HCT116 (cell line): Measurements from ENCODE around the gene IGFBP2. TPM values are rescaled to one million over a fixed set of nuclear protein-coding genes. Genes with fewer than 3 reads are reported as not detected.

ENCODE experiments used
- ATAC-seq: fragments of 200-7000 bp; cut with Tn5 transposase; 2 replicates; pipeline ENCODE4 v1.9.1; 2020; ENCODE audit warnings: mild to moderate bottlenecking, moderate library complexity
- BruUV-seq: library from RNA; stranded (reverse); fragments of 400-500 nt; replicated peaks from 2 replicates; lab custom pipeline; 2021; lab: Mats Ljungman, UMichigan
- CTCF ChIA-PET: fragments of 300-600 bp; sonication (Branson Sonifier 250); formaldehyde crosslinking; loops from one replicate; lab custom pipeline; 2021; ENCODE audit warnings: antibody characterized with exemption; lab: Charles Lee
- POLR2A ChIA-PET: fragments of 300-600, 350-600 bp; sonication (Branson Sonifier 250); formaldehyde crosslinking; loops from one replicate; lab custom pipeline; 2021; ENCODE audit warnings: antibody characterized with exemption; lab: Charles Lee
- RAD21 ChIA-PET, 2 experiments: fragments of 300-600 bp; sonication (Branson Sonifier 250); formaldehyde crosslinking; loops; one replicate each; lab custom pipeline; 2023; ENCODE audit warnings: low total read pairs in 2 of 2; ENCODE audit not compliant: uncharacterized antibody in 2 of 2, unreplicated experiment in 2 of 2, low non-redundant PET in 1 of 2; lab: Charles Lee
- DNase-seq: peaks from one replicate; pipeline ENCODE4 v3.0.0-alpha.2; 2010; ENCODE audit warnings: low read depth, low spot score
- H2AFZ ChIP-seq: fragments of 200-600 bp; shearing (Covaris generic), sonication (generic); 2 replicates; pipeline ENCODE4 v1.6.1; 2017; ENCODE audit warnings: low read depth, mixed run types, mixed read lengths, antibody characterized with exemption, low read length; ENCODE audit not compliant: poor library complexity, severe bottlenecking
- H3K27ac ChIP-seq: 2 replicates; pipeline ENCODE4 v1.5.1; 2012; ENCODE audit warnings: low read depth, low read length
- H3K27me3 ChIP-seq: fragments of 200-600 bp; sonication (generic); 2 replicates; pipeline ENCODE4 v1.6.1; 2016; ENCODE audit warnings: mixed run types, low read length, mixed read lengths; ENCODE audit not compliant: insufficient read depth
- H3K36me3 ChIP-seq, 2 experiments: fragments of 200-500 bp in 1 of 2; fragments of 200-600 bp in 1 of 2; sonication (Bioruptor generic) in 1 of 2; sonication (generic) in 1 of 2; 2 replicates each; pipeline versions ENCODE4 v1.5.1 to v1.6.1; 2014 to 2016; ENCODE audit warnings: low read length in 2 of 2, inconsistent platforms in 1 of 2, mixed read lengths in 1 of 2, mixed run types in 1 of 2; ENCODE audit not compliant: insufficient read depth in 2 of 2, control insufficient read depth in 1 of 2
- H3K4me1 ChIP-seq, 2 experiments: fragments of 200-600 bp in 1 of 2; sonication (generic) in 1 of 2; 2 replicates each; pipeline versions ENCODE4 v1.5.1 to v1.6.1; 2012 to 2017; ENCODE audit warnings: low read length in 2 of 2, inconsistent platforms in 1 of 2, mild to moderate bottlenecking in 1 of 2, mixed read lengths in 1 of 2, mixed run types in 1 of 2, moderate library complexity in 1 of 2; ENCODE audit not compliant: insufficient read depth in 2 of 2, control insufficient read depth in 1 of 2
- H3K4me2 ChIP-seq: fragments of 200-600 bp; sonication (generic); 2 replicates; pipeline ENCODE4 v1.6.1; 2017; ENCODE audit warnings: mixed run types, low read length, mixed read lengths
- H3K4me3 ChIP-seq, 2 experiments: fragments of 200-600 bp in 1 of 2; sonication (generic) in 1 of 2; replicated peaks in 1 of 2; 2 replicates each; pipeline ENCODE4 v1.5.1; 2011 to 2016; ENCODE audit warnings: low read length in 2 of 2, control low read depth in 1 of 2, low read depth in 1 of 2, mild to moderate bottlenecking in 1 of 2, mixed read lengths in 1 of 2, mixed run types in 1 of 2
- H3K79me2 ChIP-seq: fragments of 200-600 bp; sonication (generic); 2 replicates; pipeline ENCODE4 v1.6.1; 2017; ENCODE audit warnings: mild to moderate bottlenecking, mixed run types, low read length, moderate library complexity, mixed read lengths; ENCODE audit not compliant: insufficient read depth
- H3K9ac ChIP-seq: fragments of 200-600 bp; sonication (generic); 2 replicates; pipeline ENCODE4 v1.6.1; 2016; ENCODE audit warnings: low read length, mixed read lengths
- H3K9me2 ChIP-seq: fragments of 200-600 bp; sonication (generic), shearing (Covaris generic); 2 replicates; pipeline ENCODE4 v1.6.1; 2017; ENCODE audit warnings: mixed run types, mild to moderate bottlenecking, moderate library complexity; ENCODE audit not compliant: insufficient read depth
- H3K9me3 ChIP-seq, 2 experiments: fragments of 200-500 bp in 1 of 2; fragments of 200-600 bp in 1 of 2; sonication (Bioruptor generic) in 1 of 2; sonication (generic) in 1 of 2; 2 replicates each; pipeline ENCODE4 v1.6.1; 2014 to 2017; ENCODE audit warnings: low read length in 2 of 2, mixed read lengths in 2 of 2, inconsistent platforms in 1 of 2, low read depth in 1 of 2, mild to moderate bottlenecking in 1 of 2, mixed run types in 1 of 2, moderate library complexity in 1 of 2; ENCODE audit not compliant: control insufficient read depth in 1 of 2, insufficient read depth in 1 of 2
- H4K20me1 ChIP-seq: fragments of 200-600 bp; sonication (generic), shearing (Covaris generic); 2 replicates; pipeline ENCODE4 v1.6.1; 2017; ENCODE audit warnings: mixed run types, mild to moderate bottlenecking, moderate library complexity; ENCODE audit not compliant: insufficient read depth
- CBX3 ChIP-seq: IDR thresholded peaks from 2 replicates; pipeline ENCODE4 v1.6.1; 2012; ENCODE audit warnings: low read depth
- CEBPB ChIP-seq: IDR thresholded peaks from 2 replicates; pipeline ENCODE4 v1.6.1; 2012; ENCODE audit warnings: low read depth
- ELF1 ChIP-seq: IDR thresholded peaks from 2 replicates; pipeline ENCODE4 v1.6.1; 2012; ENCODE audit warnings: low read depth, borderline replicate concordance
- EZH2 ChIP-seq: fragments of 200-600 bp; sonication (generic); IDR thresholded peaks from 2 replicates; pipeline ENCODE4 v1.6.1; 2017; ENCODE audit warnings: antibody characterized with exemption, mixed run types
- EZH2phosphoT487 ChIP-seq: fragments of 200-600 bp; IDR thresholded peaks from 2 replicates; pipeline ENCODE4 v1.6.1; 2018; ENCODE audit warnings: antibody characterized with exemption, borderline replicate concordance
- FOSL1 ChIP-seq: IDR thresholded peaks from 2 replicates; pipeline ENCODE4 v1.6.1; 2012; ENCODE audit warnings: low read depth
- JUND ChIP-seq: IDR thresholded peaks from 2 replicates; pipeline ENCODE4 v1.6.1; 2012
- REST ChIP-seq: IDR thresholded peaks from 2 replicates; pipeline ENCODE4 v1.6.1; 2012; ENCODE audit warnings: low read depth
- SIN3A ChIP-seq: IDR thresholded peaks from 2 replicates; pipeline ENCODE4 v1.6.1; 2012; ENCODE audit warnings: low read depth
- SP1 ChIP-seq: IDR thresholded peaks from 2 replicates; pipeline ENCODE4 v1.6.1; 2012; ENCODE audit warnings: low read depth
- YY1 ChIP-seq: IDR thresholded peaks from 2 replicates; pipeline ENCODE4 v1.6.1; 2011; ENCODE audit warnings: low read length, low read depth, moderate library complexity, mild to moderate bottlenecking; ENCODE audit not compliant: insufficient replicate concordance; ENCODE audit errors: extremely low read depth
- ZBTB33 ChIP-seq: IDR thresholded peaks from 2 replicates; pipeline ENCODE4 v1.6.1; 2011; ENCODE audit warnings: mild to moderate bottlenecking, low read length, moderate library complexity; ENCODE audit not compliant: insufficient replicate concordance; ENCODE audit errors: extremely low read depth
- ZNF274 ChIP-seq: fragments of 200-500 bp; sonication (Bioruptor generic); IDR thresholded peaks from 2 replicates; pipeline ENCODE4 v1.6.1; 2014; ENCODE audit warnings: mild to moderate bottlenecking, low read depth, low read length, inconsistent platforms
- intact Hi-C: fragments of 100-400 bp; cut with micrococcal nuclease; formaldehyde crosslinking; loops from 2 replicates; pipeline ENCODE4 v1.10.0; 2022
- total RNA-seq: library from RNA; stranded (reverse); gene quantifications from one replicate; pipeline ENCODE4 v1.2.1, GENCODE V29; 2021; ENCODE audit not compliant: unreplicated experiment
- TF ChIP-seq, protein P1 (sequence below), 3 experiments: fragments of 200-600 bp in 1 of 3; sonication (generic) in 1 of 3; IDR thresholded peaks in 2 of 3; conservative IDR thresholded peaks in 1 of 3; 2 replicates each; pipeline ENCODE4 v1.5.1; 2012 to 2017; ENCODE audit warnings: low read depth in 2 of 3, low read length in 2 of 3, antibody characterized with exemption in 1 of 3, borderline replicate concordance in 1 of 3, control low read depth in 1 of 3, mild to moderate bottlenecking in 1 of 3, mixed read lengths in 1 of 3, mixed run types in 1 of 3, moderate library complexity in 1 of 3; ENCODE audit not compliant: insufficient read depth in 1 of 3
- TF ChIP-seq, protein P2 (sequence below): IDR thresholded peaks from 2 replicates; pipeline ENCODE4 v1.6.1; 2012
- TF ChIP-seq, protein P3 (sequence below): IDR thresholded peaks from 2 replicates; pipeline ENCODE4 v1.6.1; 2012

IGFBP2 gene
- total RNA-seq, 1 experiment from 2014 or later: 143 TPM

- no peak for TF ChIP-seq CBX3
- TF ChIP-seq EZH2: no peak
- no peak for TF ChIP-seq YY1
- TF ChIP-seq, protein P1, sequence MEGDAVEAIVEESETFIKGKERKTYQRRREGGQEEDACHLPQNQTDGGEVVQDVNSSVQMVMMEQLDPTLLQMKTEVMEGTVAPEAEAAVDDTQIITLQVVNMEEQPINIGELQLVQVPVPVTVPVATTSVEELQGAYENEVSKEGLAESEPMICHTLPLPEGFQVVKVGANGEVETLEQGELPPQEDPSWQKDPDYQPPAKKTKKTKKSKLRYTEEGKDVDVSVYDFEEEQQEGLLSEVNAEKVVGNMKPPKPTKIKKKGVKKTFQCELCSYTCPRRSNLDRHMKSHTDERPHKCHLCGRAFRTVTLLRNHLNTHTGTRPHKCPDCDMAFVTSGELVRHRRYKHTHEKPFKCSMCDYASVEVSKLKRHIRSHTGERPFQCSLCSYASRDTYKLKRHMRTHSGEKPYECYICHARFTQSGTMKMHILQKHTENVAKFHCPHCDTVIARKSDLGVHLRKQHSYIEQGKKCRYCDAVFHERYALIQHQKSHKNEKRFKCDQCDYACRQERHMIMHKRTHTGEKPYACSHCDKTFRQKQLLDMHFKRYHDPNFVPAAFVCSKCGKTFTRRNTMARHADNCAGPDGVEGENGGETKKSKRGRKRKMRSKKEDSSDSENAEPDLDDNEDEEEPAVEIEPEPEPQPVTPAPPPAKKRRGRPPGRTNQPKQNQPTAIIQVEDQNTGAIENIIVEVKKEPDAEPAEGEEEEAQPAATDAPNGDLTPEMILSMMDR (IDR thresholded peaks at IDR 0.05 in 2 of 3, conservative IDR thresholded peaks at IDR 0.05 in 1 of 3; ENCODE audit: borderline replicate concordance in 1 of 3, insufficient read depth in 1 of 3, low read depth in 2 of 3, low read length in 2 of 3): no peak
- no peak for TF ChIP-seq FOSL1
- no peak for TF ChIP-seq EZH2phosphoT487
- no peak for TF ChIP-seq SP1
- TF ChIP-seq, protein P2, sequence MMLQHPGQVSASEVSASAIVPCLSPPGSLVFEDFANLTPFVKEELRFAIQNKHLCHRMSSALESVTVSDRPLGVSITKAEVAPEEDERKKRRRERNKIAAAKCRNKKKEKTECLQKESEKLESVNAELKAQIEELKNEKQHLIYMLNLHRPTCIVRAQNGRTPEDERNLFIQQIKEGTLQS: no peak
- TF ChIP-seq ZBTB33: no peak
- no peak for TF ChIP-seq CEBPB
- no peak for TF ChIP-seq SIN3A
- TF ChIP-seq ELF1: no peak
- no peak for TF ChIP-seq REST
- TF ChIP-seq ZNF274: no peak
- TF ChIP-seq, protein P3, sequence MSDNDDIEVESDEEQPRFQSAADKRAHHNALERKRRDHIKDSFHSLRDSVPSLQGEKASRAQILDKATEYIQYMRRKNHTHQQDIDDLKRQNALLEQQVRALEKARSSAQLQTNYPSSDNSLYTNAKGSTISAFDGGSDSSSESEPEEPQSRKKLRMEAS: no peak
- TF ChIP-seq JUND: no peak
- H3K9ac ChIP-seq: no peak overlapping the region
- DNase-seq: no peak
- H3K4me2 ChIP-seq: no peak overlapping the region
- no peaks in the 10 kb centered on the region for H3K79me2 ChIP-seq
- no peak for ATAC-seq
- peaks cover 0 to 4% of the 10 kb centered on the region in 2 experiments; a peak in 1 of 4 replicates for H3K4me1 ChIP-seq
- POLR2A ChIA-PET: no interaction called here
- H4K20me1 ChIP-seq: no peaks in the 10 kb centered on the region
- no peak overlapping the region for H3K4me3 ChIP-seq
- RAD21 ChIA-PET: no interaction called here
- H3K27me3 ChIP-seq: 0 out of 2 replicates have a peak, but pooled peaks cover 3% of the 10 kb centered on the region
- H3K9me2 ChIP-seq: no peaks in the 10 kb centered on the region
- intact Hi-C loops: no loop called here
- H2AFZ ChIP-seq: no peak overlapping the region
- CTCF ChIA-PET: no interaction called here
- BruUV-seq: no TSS peak
- no peaks in the 10 kb centered on the region for H3K36me3 ChIP-seq
- H3K9me3 ChIP-seq: no peaks in the 10 kb centered on the region
- H3K27ac ChIP-seq: no peak overlapping the region
Measured at GRCh38 chr2:216589791-216590190, 43.4 kb upstream of the IGFBP2 start.
